HG02840 (cell line): ENCODE results near the gene CD247.

Experiments used
- ATAC-seq: cut with Tn5 transposase; IDR thresholded peaks from one replicate; pipeline ENCODE4 v1.9.1; 2021; ENCODE audit warnings: mild to moderate bottlenecking, moderate library complexity, moderate number of reproducible peaks; ENCODE audit not compliant: unreplicated experiment, low FRiP score

CD247 gene

DNA sequence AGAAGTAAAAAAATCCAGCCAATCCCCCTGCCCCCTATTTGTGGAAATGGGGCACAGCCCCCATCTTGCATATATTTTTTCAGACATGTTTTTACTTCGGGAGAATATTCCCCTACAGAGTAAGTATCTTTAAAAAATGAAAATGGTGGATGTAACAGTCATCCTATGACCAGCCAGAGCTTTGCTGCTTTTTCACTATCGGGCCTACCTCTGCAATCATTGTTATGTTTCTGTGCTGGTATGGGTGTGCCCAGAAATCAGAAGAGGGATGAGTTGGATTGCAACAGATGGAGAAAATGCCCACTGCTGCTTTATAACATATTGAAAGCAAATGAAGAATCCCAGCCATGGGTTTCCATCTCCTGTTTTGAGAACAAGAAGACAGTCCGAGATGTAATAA is 2.9 kb downstream of the CD247 start:
- ATAC-seq, result no peak

DNA sequence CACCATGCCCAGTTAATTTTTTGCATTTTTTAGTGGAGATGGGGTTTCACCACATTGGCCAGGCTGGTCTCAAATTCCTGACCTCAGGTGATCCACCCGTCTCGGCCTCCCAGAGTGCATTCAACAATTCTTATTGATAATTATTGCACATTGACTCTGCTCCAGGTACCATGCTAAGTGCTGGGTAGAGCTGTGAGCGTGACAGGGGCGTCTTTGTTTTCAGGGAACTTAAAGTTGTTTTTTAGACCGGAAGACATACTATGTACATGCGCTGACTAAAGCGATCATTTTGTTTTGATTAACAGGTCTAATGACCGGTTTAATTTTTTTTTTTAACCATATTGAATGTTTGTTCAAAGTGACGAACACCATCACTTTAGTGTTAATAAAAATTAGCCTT is 4.0 kb downstream of the CD247 start:
- no peak for ATAC-seq

DNA sequence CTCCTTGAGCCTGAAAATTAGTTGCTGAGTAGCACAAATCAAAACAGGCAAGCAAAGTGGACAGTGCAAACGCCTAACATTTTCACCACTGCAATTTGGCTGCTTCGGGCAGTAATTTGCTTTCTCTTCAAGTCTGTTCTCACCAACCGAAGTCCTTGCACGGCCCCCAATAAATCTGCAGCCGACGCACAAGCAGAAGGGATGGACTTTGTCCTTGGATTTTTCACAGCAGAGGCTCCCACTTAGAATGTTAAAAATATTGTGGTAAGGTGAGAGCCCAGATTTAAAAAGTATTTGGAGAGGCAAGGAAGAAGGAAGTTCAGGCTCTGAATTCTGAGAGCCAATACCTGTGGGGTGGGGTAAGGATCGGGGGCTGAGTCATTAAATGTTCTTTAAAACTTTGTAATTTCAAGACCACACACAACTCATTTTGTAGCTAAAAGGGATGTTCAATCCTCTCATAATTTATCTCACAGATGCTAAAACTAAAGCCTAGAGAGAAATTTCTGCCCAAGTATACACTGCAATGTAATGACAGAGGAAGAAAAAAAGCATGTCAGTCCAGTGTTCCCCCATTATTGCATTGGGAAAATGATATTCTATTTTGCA is 6.2 kb downstream of the CD247 start:
- no peak for ATAC-seq

DNA sequence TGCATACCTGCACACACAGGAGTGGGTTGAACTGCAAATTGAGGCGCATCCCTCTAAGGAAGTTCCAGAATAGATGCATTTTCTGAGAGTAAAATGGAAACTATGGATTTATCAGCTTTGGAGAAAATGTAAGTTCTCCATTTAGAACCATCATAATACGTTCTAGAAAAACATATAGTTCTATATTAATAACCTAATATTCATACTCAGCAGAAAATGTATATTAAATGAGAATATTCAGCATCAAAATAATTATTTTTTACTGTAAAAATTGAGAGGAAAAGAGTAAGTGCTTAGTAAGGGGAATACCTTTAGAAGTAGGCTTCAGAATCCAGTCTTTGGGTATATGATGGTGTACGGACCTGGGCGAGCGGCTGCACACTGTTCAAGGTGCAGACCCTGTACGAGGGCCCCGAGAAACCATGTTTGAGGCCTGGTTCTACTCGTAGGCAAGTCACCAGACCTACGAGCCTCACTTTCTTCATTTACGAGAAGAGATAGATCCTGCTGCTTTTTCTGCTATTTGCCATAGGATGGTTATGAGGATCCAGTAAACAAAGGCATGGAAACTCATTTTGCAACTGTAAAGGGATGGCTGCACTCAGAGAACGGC is 6.8 kb downstream of the CD247 start:
- no peak for ATAC-seq

DNA sequence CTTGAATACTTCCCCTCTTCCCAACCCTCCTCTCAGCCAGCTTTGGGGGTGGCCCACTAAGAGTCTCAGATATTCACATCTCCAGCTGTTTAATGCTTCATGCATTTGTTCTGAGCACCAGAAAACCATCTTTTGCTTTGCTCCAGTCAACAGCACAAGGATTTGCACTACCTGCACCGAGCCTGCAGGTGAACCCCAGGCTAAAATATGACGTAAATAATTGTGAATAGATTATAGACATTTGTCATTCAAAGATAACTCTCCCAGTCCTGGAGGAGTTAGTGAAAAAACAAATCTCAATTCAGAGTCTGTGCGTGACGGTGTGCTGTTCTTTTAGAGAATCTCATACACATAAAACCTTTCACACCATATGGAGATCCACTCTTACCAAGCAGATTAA is 7.4 kb downstream of the CD247 start:
- ATAC-seq, result no peak

DNA sequence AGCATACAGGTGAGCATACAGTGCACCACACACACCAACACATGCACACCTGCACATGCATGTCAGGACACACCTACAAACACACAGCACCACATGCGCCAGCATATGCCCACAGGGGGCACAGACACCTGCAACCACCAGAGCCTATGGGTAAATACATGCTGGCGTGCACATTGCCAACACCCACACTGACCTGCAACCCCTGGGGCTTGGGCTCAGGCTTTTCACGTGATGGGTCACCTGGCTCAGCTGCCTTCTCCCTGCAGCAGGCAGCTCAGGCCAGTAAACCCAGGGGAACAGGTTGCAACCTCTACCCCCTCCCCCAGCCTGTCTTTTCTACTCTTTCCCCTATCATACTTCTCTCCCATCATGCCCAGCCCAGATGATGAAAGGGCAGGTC is 8.1 kb downstream of the CD247 start:
- no peak for ATAC-seq

DNA sequence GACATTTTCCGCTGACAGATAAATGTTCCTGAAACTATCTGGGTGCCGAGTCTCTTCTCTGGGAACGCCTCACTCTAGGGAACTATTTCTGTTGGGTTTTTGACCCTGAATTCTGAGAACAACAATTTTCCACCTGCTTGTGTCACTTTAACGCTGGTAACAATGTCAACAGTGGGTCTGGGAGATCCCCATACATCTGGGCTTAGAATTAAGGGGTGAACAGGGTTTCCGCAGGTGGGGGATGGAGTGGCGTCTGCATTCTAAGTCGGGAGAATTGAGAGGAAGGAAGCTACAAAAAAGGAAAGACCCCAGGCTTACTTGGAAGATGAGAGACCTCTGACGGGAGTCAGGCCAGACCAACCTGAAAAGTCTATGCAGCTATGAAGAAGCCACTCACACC is 8.7 kb downstream of the CD247 start:
- no peak for ATAC-seq

DNA sequence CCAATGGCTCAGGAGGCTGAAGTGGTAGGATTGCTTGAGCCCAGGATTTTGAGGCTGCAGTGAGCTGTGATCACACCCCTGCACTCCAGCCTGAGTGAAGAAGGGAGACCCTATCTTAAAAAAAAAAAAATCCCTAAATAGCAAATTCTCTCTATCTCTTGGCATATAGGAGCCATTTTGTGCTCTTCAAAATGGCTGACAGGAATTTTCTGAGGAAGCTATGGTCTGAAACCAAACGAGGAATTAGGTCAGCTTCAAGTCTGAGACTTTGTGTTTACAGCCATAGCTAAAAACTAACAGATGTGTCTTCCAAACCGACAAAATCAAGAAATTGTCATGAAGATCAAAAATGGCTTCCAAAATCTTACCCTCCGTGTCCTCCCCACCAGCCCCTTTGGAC is 10.6 kb downstream of the CD247 start:
- no peak for ATAC-seq

DNA sequence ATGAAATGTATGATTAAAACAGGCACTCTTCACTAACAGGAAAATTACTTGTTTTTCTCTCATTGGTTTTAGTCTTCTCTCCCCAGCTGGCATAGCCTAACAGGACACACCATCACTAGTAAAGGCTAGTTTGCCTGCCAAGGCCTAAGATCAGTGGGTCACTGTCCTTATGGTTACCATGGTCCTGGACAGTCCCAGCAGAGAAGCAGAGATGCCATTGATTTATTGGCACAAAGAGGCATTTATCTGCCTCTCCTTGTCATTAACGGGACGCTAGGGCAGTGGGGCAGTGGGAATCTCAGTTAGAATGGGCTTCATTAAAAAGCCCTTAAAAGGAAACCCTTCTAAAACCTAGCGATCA is 13.9 kb downstream of the CD247 start:
- no peak for ATAC-seq

DNA sequence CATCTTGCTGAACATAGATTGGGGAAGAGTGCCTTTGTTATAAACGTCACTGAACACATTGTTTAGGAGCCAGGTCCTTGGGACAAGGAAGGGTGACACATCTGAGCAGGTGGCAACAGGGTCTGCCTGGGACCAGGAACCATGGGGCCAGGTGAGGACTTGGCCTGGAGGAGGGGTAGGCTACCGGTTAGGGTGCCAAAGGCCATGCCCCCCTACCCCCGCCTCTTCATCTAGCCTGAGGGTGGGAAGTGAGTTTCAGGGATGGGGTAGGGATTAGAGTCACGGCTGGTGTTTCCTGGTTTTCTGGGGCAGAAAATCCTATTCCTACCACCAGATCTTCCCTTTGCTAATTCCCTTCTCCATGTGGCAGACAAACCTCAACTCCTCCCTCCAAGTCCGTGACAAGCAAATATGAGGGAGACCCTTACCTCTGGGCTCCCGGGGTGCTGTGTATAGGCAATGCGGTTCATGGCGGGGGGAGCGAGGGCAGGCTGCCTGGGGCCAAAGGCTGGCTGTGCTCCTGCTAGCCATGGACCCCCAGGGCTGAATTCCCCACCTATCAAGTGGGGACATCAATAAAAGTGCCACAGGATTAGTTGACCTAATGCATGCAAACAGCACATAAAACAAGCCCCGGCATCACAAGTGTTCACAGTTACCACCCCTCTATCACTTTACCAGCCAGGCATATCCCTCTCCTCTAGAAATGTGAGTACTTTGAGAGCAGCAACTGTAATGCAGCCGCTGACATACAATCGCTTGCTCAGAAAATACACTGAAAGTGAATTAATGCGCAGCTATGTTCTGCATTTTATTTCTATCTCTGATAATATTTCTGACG is 14.5 kb downstream of the CD247 start:
- ATAC-seq, result no peak

DNA sequence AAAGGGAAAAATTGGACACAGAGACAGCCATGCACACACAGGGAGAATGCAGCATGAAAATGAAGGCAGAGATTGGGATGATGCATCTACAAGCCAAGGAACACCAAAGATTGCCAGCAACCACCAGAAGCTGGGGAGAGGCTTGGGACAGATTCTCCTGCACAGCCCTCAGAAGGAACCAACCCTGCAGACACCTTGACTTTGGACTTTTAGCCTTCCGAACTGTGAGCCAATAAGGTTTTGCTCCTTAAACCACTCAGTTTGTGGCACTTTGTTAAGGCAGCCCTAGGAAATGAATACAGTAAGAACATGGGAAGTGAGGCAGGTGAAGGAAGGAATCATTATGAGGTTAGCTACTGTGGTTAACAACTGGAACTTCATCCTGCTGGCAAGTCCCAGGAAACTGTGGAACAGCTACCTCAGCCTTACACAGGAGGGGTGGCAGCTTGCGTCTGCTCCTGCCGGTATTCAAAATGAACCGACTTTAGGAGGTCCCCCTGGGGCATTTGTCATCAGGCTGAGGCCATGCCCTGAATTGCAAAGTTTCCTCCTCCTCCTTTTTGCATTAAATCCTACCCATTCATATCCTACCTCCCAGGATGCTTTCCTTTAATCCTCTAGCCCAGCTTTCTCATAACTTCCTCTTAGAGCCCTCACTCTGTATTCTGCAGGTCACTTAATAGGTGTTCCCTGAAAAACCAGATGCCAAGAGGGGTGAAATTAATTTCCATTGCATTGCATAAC is 15.4 kb downstream of the CD247 start:
- ATAC-seq, result no peak

DNA sequence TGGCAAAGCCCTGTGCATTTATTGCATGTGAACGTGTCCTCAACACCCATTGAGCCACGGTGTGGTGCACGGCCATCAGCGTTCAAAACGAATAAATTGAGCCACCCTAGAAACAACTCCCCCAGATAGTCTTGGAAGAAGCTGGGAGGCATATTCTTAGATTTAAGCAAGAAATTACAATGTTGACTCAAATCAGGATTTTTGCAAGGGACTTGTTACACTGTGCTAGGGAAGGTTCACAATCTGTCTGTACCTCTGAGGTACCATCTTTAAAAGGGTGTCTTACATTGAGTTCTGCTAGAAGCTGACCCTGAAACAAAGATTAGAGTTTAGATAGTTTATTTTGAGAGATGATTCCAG is 16.2 kb downstream of the CD247 start:
- ATAC-seq, result no peak

DNA sequence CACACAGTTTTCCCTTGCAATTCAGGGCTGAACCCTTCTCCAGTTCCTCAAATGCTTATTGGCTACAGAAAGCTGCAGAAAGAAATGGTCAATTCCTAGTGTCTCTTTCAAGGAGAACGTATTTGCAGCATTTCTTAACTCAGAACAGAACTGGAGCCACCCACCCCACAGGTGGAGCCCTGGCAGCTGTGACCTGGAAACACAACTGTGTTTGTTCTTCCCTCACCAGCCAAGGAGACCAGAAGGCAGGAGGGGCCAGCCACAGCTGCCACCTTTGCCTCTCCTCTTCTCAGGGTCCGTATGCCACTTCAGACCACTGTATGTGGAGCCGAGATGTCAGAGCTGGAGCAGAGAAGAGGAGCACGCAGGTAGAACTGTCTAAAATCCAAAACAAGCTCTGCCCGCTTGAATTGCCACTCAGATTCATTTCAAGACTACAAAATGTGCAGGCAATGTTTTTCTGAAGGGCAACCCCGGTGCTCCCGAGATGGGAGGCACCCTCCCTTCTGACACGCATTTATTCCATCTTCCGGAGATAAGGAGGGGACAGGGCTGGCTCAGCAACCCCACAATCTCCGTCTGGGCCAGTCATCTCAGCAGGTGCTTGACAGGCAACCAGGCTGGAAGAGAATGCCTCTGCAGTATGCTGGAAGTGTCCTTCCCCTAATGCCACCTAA is 16.7 kb downstream of the CD247 start:
- no peak for ATAC-seq

DNA sequence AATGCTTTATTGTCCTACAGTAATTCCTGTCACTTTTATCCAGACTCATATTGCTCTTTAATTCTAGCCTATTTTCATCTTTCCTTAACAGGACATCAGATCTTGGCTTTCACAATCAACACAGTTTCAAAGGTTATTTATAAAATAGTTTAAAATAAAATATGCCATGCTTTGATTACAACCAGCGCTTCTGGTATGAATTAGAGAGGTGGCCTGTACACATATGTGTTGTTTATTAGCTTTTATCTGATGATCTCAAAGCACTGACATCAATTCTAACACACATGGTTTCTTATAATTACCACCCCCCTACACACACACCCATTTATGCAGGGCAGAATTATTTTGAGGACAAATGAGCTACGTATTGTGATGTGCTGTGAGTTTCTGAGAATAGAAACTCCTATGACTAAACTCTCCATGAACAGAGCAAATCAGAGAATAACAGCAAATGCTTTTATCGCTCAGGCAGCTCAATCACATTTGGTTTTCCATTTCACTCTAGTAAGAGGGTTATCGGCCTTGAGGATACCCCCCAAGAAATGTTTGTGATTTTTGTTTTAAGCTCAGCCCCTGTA is 18.0 kb downstream of the CD247 start:
- no peak for ATAC-seq

DNA sequence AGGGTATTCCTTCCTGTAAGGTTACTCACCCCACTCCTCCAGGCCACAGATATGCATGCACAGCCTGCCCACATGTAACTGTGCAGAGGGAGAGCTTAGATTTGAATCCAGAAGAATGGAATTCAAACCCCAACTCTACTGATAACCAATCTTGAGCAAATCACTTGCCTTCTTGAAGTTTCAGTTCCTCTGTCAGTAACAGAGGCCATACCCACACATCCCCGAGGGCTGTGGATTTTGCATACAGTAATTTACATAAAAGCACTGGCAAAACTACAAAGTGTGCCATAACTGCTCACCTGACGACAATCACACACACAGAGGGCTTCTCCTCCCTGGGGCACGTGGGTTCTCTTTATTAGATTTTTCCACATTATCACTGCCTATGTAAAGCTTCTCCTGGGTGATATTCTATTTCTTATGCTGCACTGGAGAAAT is 18.6 kb downstream of the CD247 start:
- ATAC-seq, result peak; percentile 84

DNA sequence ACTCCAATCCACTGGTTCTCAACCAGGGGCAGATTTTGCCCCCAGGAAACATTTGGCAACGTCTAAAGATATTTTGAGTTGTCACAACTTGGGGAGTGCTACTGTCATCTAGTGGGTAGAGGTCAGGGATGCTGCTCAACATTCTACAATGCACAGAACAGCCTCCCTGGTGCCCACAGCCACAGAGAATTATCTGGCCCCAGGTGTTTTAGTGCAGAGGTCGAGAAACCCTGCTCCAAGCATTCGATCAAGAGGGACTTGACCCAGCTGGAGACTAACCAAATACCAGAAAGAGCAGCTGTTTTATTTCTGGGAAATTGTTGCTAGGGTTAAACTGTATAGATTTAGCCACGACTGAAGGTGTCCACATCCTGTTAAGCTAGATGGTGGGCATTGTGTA is 19.2 kb downstream of the CD247 start:
- ATAC-seq, result peak; percentile 20

DNA sequence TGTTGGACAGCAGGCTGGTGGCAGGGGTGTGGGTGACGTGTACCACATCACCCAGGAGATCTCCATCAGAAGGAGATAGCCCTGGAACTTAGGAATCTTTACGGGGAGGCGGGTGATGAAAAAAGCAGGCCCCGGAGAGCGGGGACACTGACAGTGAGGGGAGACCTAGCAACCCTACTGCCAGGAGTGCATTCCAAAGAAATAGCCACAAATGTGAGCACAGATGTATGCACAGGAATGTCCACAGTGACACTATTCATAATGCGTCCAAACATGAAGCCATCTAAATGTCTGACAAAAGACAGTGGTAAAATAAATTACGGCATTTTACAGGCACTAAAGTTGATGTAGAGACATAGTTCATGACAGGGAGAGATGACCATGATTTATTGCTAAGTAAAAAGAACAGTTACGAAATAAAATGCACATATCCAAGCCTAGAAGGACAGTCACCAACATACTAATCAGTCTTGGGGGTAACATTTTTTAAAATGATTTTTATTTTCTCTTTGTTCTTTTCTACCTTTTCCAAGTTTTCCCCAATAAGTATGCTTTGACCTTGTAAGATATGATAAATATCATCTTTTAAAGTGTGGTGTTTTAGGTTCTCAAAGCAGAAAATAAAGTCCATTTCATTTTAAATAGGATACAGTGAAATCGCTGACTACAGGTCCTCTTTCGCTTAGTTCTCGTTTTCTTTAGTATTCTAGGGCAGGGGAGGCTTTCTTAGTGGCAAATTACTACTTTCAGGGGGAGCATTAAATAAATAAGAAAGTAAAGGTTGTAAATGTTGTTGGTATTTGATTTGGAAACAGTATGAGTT is 21.3 kb downstream of the CD247 start:
- ATAC-seq, result no peak

DNA sequence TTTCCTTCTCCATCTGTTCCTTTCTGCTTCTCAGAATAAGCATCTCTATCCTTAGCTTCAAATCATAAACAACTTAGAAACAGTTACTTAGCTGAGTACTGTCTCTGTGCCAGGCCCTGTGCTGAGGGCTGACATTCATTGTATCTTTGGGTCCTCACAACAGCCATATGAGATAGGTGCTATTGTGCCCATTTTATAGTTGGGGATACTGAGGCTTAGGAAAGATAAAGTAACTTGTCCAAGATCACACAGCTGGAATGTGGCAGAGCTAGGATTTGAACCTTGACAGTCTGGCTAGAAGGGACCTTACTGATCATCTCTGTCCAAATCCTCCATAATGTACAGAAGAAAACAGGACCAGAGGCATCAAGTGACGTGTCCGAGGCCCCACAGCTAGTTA is 25.0 kb downstream of the CD247 start:
- ATAC-seq, result no peak

DNA sequence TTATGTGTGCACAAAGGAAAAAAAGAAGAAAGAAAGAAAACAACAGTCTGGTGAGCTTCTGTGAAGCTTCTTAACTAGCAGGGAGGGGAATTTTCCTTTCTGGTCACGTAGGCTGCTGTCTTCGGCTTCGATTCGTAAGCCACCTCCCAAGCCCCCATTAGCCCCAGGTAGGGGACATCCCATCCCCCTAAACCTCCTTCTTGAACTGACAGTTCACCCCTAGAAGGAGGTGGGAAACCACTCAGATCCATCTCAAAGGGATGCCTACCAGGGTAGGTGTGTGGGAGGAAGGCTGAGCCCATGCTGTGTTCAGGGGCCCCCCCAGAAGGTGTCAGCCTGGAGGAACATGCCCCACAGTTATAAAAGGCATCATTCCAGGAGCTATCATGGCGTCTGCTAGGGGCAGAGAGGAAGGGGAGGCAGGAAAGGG is 25.8 kb downstream of the CD247 start:
- ATAC-seq, result no peak
